ENCODE measurements around the gene FTCD. TPM values are rescaled to one million over a fixed set of nuclear protein-coding genes. Genes with fewer than 3 reads are reported as not detected.

FTCD gene
- total RNA-seq, 1 donor from 2014 or later, result 0.69 TPM

- CTCF ChIA-PET, result no interaction called here
- DNase-seq, result no peak
- H3K36me3 Mint-ChIP-seq (ENCODE audit: low read depth), result peaks cover 2% of the 10 kb centered on the region
- TF ChIP-seq, protein P1, sequence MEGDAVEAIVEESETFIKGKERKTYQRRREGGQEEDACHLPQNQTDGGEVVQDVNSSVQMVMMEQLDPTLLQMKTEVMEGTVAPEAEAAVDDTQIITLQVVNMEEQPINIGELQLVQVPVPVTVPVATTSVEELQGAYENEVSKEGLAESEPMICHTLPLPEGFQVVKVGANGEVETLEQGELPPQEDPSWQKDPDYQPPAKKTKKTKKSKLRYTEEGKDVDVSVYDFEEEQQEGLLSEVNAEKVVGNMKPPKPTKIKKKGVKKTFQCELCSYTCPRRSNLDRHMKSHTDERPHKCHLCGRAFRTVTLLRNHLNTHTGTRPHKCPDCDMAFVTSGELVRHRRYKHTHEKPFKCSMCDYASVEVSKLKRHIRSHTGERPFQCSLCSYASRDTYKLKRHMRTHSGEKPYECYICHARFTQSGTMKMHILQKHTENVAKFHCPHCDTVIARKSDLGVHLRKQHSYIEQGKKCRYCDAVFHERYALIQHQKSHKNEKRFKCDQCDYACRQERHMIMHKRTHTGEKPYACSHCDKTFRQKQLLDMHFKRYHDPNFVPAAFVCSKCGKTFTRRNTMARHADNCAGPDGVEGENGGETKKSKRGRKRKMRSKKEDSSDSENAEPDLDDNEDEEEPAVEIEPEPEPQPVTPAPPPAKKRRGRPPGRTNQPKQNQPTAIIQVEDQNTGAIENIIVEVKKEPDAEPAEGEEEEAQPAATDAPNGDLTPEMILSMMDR (IDR thresholded peaks at IDR 0.05), result no peak
- intact Hi-C loops (cut with micrococcal nuclease), result no loop called here
- H3K4me1 Mint-ChIP-seq, result peaks cover 5% of the 10 kb centered on the region
- no peak for ATAC-seq (ENCODE audit: low read depth)
- POLR2A ChIA-PET, result interaction anchor here (0.6 kb wide), 1 partner anchor 43 kb away, joined by 6 read pairs; no protein-coding TSS in a partner anchor
- H3K27ac Mint-ChIP-seq, result no peak overlapping the region
- H3K27me3 Mint-ChIP-seq, result no peaks in the 10 kb centered on the region
- no peak overlapping the region for H3K4me3 Mint-ChIP-seq
- no peaks in the 10 kb centered on the region for H3K9me3 Mint-ChIP-seq
Measured at GRCh38 chr21:46181953-46182547, 26.7 kb upstream of the FTCD start.

- CTCF ChIA-PET, result no interaction called here
- intact Hi-C loops (cut with micrococcal nuclease), result no loop called here
- peaks cover 2% of the 10 kb centered on the region for H3K36me3 Mint-ChIP-seq (ENCODE audit: low read depth)
- ATAC-seq (ENCODE audit: low read depth), result no peak
- no peak for DNase-seq
- H3K27ac Mint-ChIP-seq, result no peak overlapping the region
- H3K4me3 Mint-ChIP-seq, result no peak overlapping the region
- POLR2A ChIA-PET, result no interaction called here
- peaks cover 5% of the 10 kb centered on the region for H3K4me1 Mint-ChIP-seq
- H3K9me3 Mint-ChIP-seq, result peaks cover under 1% of the 10 kb centered on the region
- TF ChIP-seq, protein P1 (IDR thresholded peaks at IDR 0.05), result no peak
- no peaks in the 10 kb centered on the region for H3K27me3 Mint-ChIP-seq
Measured at GRCh38 chr21:46181436-46181835, 26.1 kb upstream of the FTCD start.

DNA sequence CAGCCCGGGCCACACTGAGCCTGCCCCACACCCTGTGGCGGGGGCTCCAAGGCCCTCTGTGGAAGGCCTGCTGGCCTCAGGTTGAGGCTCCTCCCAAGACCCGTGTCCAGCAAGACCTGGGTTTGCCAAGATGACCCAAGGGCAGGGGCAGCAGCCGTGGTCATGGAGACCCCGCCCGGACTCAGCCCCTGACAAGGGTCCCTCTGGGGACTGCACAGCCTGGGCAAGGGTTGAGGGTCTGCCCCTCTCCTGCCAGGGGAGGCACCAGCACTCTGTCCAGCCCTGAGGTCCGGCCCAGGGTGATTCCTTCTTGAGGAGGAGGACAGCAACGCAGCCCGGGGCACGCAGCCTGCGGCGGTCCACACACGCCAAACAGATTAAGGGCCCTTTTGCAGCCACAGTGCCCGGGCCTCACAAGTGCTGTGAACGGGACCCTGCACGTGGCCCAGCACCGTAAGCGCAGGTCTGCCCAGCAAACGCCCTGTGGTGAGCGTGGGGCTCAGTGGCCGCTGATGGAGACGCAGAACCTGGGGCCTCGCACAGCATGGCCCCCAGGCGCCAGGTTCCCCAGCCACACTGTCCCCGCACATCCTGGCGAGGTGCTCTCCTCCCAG lies 25.5 kb upstream of the FTCD start:
- Mint-ChIP-seq H3K27me3 (no peaks in the 10 kb centered on the region), H3K4me3 (no peak overlapping the region), H3K27ac (no peak overlapping the region), H3K36me3 (ENCODE audit: low read depth) (peaks cover 2% of the 10 kb centered on the region), H3K4me1 (peaks cover 5% of the 10 kb centered on the region), H3K9me3 (peaks cover 6% of the 10 kb centered on the region)
- intact Hi-C loops (cut with micrococcal nuclease), result no loop called here
- no peak for DNase-seq
- TF ChIP-seq, protein P1 (IDR thresholded peaks at IDR 0.05), result no peak
- POLR2A ChIA-PET, result no interaction called here
- ATAC-seq (ENCODE audit: low read depth), result no peak
- CTCF ChIA-PET, result no interaction called here

GRCh38 chr21:46180079-46180722 lies 24.8 kb upstream of the FTCD start:
- H3K36me3 Mint-ChIP-seq (ENCODE audit: low read depth), result peaks cover 2% of the 10 kb centered on the region
- intact Hi-C loops (cut with micrococcal nuclease), result no loop called here
- no peak overlapping the region for H3K4me3 Mint-ChIP-seq
- CTCF ChIA-PET, result no interaction called here
- peaks cover 6% of the 10 kb centered on the region for H3K9me3 Mint-ChIP-seq
- POLR2A ChIA-PET, result no interaction called here
- H3K4me1 Mint-ChIP-seq, result peaks cover 2% of the 10 kb centered on the region
- TF ChIP-seq, protein P1 (IDR thresholded peaks at IDR 0.05), result no peak
- no peaks in the 10 kb centered on the region for H3K27me3 Mint-ChIP-seq
- ATAC-seq (ENCODE audit: low read depth), result no peak
- H3K27ac Mint-ChIP-seq, result no peak overlapping the region
- DNase-seq, result no peak

- TF ChIP-seq, protein P1 (IDR thresholded peaks at IDR 0.05), result no peak
- POLR2A ChIA-PET, result no interaction called here
- CTCF ChIA-PET, result no interaction called here
- Mint-ChIP-seq H3K27ac (no peak overlapping the region), H3K9me3 (peaks cover 10% of the 10 kb centered on the region), H3K27me3 (no peaks in the 10 kb centered on the region), H3K36me3 (ENCODE audit: low read depth) (peaks cover 5% of the 10 kb centered on the region), H3K4me3 (no peak overlapping the region), H3K4me1 (peaks cover 2% of the 10 kb centered on the region)
- intact Hi-C loops (cut with micrococcal nuclease), result no loop called here
- ATAC-seq (ENCODE audit: low read depth) (no peak), DNase-seq (no peak)
Measured at GRCh38 chr21:46179708-46180078, 24.3 kb upstream of the FTCD start.

Measured in activated B cell treated with CpG ODN at 0.5 μM for 24 hours (primary cell).